GM19438 (cell line): ENCODE measurements around the gene NR2F1.

Experiments used
- ATAC-seq: cut with Tn5 transposase; IDR thresholded peaks from one replicate; pipeline ENCODE4 v1.9.1; 2021; ENCODE audit warnings: low read depth; ENCODE audit not compliant: unreplicated experiment

NR2F1 gene

DNA sequence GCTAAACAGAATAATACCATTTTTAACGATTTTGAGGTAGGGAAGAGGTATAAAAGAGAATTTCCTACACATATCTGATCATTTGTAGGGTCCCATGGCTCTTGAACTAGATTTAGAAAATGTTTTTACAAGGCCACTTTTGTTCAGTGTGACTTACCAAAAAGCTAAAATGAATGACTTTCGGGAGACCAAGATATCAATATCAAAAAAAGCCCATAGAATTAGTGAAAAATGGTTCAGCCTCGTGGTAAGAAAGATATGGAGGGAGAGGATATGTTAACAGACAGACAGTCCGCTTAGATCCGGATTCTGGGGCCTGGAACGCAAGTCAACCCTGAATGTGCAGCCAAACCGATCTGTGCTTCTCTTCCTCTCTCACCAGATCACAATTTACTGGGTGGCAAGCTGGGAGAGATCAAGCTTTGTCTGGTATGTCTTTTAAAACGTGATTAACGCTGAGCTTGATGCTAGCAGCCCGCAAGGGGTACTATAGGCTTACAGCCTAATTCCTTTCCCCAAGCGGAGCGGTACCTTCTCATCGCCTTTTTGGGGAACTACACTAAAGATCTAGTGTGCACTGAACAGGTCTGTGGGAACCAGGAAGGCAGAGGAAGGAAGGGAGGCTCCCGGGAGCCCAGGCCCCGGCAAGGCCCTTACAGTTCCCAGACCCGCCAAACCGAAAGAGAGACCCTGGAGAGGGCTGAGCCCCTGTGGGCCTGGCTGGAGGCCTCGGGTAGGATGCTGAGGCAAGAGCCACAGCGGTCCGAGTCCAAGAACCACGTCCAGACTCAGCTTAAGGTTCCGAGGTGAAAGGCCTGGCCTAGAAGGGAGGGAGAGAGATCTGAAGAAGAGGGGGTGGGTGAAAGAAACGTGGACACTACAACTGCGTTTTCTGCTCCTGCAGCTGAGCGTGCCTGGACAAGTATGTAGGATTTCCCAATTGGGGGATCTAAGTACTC lies 4.9 kb upstream of the NR2F1 start:
- ATAC-seq: no peak

DNA sequence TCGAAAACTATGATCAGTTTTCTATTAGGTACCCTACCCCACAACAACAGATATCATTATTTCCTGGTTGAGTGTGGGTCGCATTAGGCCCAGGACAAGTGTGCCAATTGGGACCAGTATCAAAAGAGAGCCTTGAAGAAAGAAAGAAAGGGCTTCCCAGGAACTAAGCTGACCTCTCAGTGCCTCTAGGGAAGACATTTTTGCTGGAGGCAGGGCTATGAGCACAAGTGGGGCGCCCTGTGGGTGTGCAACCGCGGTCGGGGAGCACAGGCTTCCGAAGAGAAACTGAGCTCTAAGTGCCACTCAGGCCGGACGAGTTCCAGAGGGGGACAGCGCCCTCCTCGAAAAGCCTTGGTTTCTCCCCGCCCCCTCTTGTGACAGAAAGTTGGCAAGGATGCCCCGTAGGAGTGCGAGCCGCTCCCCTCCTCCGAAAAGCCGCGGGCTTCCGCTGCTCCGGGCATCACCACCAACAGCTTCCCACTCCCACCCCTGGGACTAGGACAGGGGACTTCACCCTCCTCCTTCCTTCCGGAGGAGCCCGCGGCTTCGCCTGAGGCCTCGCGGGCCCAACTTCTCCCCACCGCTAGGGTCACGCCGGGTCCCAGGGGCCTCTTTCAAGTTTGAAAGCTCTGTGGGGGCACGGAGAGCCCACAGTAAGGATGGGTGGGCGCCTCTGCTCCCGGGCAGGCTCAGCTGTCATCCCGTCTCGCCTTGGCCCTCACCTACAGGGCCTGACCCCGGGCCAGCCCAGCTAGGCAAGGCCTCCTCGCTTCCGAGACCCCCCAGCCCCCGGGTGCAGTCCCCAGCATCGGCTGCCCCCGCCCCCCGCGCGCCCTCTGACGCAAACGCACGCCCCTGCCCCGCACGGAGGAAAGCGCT lies 4.0 kb upstream of the NR2F1 start:
- ATAC-seq: no peak

DNA sequence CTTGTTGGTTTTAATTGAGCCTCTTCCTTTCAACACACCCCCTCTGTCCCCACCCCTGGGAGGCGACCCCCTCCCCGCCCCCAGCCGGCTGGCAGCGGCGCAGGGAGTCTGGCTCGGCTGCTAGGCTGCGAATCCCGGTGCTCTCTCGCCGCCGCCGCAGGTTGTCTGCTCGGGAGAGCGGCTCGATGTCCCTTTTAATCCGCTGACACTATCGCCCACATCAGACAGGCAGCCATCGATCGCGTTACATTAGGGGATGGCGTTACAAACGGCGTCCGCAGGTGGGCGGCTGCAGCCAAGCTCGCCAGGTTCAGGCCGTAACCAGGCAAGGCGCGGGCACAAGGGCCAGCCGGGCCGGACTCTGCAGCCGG lies 3.3 kb upstream of the NR2F1 start:
- no peak for ATAC-seq

DNA sequence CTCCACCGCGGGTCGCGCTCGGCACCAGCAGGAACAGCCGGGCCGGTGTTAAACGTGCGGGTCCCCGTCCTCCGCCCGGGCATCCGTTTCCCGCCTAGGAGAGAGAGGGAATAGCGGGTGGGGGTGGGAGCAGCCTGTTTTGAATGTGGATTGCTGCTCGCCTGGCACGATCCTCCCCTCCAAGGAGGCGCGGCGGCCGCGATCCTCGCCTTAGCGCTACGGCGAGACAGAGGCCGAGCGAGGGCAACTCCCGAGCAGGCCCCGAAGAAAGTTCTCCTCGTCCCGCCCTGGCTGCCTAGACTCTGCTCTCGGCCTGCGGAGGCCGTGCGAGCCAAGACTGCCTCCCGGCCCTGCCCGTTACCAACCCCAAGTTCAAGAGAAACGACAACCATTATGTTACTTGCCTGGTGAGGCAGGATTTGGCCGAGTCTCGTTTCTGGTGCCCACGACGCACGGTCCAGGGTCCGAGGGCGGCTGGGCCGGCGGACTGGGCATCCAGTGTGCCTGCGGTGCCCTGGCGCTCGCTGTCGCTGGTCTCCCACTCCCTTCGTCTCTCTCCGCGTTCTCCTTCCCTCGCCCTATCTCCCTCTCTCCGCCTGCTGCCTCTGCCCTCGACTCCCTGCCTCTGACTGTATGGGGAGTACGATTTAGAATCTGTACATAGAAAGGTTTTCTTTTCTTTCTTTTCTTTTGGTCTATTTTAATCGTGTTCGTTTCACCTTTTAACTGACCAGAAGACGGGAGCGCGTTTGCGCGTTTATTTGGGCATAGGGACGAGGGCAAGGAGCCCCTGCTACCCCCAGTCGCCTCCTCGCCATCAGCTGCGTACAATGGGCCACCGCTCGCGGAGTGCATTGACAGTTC lies 2.7 kb upstream of the NR2F1 start:
- ATAC-seq: no peak

DNA sequence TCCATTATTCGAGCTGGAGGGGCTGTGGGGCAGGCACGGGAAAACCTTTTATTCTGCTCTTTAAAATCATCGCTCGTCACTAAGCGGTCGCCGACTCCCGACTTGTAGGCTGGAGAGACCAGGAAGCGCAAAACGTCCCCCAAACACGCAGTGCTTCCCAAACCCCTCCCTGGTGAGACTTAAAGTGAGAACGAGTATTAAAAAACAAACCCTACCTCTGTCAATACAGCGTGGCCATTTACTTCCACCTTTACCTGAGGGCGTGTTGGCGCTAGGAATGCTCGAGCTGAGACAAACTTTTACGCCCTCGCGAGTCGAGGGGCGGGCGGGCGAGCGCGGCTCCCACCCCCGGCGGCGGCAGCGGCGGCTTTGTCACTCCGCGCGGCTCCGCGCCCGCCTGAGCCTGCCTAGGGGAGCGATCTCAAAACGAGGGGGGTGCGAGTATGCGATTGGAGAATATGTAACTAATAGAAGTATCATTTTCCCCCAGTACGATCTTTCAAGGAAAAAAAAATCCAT lies 2.0 kb upstream of the NR2F1 start, which contains the start of gene NR2F1-AS1:
Gene NR2F1-AS1, minus strand, starts transcription at position 293 of the 519 bp plus-strand sequence.
- ATAC-seq: peak; percentile 23

DNA sequence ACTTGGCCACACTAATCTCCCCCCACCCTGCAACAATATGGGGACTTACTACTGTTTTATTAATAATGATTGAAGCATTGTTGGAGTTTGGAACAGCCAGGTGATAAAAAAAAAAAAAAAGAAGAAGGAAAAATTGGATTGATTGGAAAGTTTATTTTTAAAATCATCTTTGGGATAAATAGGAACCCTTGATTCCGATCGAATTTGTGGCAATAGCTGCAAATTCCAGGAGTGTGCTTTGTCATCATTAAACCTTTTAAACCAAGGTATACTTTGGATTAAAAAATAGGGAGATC lies 907 bp upstream of the NR2F1 start:
- ATAC-seq: no peak

DNA sequence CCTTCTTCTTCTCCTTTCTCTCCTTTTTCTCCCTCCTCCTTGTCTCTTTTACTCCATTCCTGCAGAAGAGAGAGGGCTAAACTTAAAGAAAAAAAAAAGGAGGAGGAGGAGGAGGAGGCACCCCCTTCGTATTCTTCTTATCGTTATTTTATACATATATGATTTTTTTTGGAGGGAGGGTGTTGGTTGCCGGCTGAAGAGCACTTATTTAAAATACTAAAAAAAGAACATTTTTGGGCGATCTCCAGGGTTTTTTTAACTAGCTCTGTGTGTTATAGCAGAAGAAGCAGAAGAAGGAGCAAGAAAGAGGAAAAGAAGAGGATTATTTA lies 381 bp downstream of the NR2F1 start:
- ATAC-seq: no peak

DNA sequence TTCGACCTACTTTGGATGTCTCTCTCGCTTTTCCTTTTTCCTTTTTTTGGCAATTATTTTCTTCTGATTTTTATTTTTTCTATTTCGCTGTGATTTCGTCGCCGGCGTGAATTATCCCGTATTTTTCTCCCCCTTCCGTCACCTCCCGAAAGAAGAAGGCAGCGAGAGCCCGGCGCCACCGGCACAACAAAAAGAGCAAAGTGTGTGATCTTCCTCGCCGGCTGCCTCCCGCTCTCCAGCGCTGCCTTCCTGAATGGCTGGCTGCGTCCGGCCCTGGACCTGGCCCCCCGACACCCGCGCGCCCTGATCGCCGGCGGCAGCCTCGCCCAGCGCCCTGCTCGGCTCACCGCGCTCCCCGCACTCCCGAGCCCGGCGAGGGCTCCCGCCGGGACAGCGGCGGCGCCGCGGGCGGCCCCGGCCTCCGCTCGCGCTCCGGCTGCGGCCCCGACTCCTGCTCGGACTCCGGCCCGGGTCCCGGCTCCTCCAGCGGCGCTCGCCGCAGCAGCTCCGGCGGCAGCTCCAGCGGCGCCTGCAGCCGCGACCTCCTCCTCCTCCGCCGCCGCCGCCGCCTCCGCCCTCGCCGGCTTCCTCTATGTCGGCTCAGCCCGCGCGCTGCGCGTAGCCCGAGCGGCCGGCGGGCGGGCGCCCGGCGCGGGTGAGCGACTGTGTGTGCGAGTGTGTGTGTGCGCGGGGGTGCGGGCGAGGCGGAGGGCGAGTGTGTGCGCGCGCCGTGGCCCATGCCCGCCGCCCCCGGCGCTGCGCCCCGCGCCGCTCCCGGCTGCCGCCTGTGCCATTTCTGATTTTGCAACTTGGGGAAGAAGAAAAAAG lies 960 bp downstream of the NR2F1 start:
- peak; percentile 31 for ATAC-seq

DNA sequence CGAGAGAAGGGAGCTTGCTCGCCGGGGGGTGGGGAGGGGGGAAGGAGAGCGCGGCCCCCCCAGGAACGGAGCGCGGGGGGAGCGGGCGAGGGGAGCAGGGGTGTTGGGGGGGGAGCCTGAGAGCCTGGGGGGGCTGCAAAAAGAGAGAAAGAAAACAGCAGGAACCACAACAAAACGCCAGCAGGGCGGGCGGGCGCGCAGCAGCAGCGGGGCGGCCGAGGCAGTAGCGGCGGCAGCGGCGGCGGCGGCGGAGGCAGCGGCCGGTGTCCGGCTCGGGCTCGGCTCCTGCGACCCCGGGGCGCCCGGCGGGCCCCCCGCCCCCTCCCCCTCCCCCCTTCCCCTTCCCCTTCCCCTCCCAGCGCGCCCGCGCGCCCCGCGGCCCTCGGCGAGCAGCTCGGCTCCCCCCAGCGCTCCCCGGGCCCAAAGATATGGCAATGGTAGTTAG lies 1.6 kb downstream of the NR2F1 start:
- no peak for ATAC-seq

DNA sequence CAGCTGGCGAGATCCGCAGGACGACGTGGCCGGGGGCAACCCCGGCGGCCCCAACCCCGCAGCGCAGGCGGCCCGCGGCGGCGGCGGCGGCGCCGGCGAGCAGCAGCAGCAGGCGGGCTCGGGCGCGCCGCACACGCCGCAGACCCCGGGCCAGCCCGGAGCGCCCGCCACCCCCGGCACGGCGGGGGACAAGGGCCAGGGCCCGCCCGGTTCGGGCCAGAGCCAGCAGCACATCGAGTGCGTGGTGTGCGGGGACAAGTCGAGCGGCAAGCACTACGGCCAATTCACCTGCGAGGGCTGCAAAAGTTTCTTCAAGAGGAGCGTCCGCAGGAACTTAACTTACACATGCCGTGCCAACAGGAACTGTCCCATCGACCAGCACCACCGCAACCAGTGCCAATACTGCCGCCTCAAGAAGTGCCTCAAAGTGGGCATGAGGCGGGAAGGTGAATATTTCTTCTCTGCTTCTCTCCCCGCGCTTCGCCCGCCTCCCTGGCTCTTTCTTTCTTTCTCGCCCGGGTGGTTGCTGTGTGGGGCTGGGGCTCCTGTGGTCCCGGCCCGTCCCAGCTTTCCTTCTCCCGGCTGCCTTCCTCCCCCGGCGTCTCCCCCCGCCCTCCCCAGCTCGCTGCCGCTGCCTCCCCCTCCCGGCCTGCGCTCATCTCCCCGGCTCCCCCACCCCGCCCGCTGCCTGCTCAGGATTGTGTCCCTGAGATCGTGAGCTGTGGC lies 2.2 kb downstream of the NR2F1 start:
- ATAC-seq: no peak

DNA sequence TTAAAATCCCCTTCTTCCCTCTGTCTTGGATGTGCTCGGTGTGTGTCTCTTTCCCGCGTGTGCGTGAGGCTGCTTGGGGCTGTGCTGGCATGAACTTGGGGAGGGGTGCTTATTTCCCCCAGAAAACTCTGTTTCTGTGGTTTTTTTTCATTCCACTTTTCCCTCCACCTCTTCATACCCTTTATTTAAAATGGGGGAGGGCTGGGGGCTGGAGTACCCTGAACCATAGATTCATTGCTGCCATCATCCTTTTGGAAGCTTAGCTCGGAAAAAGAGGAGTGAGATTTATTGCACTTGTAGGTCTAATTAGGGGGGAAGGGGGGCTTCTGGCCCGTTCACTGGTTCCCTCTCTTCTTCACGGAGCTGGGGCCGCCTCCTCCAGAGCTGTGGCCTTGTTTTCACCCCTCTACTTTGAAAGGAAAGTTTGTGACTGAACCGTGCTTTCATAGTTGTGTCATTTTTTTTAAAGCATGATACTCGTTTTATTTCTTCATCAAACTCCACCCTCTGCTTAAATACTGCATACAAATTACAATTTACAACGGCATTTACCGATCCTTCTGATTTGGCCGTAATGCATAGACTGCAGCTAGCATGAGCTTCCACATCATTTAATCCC lies 2.9 kb downstream of the NR2F1 start:
- no peak for ATAC-seq

DNA sequence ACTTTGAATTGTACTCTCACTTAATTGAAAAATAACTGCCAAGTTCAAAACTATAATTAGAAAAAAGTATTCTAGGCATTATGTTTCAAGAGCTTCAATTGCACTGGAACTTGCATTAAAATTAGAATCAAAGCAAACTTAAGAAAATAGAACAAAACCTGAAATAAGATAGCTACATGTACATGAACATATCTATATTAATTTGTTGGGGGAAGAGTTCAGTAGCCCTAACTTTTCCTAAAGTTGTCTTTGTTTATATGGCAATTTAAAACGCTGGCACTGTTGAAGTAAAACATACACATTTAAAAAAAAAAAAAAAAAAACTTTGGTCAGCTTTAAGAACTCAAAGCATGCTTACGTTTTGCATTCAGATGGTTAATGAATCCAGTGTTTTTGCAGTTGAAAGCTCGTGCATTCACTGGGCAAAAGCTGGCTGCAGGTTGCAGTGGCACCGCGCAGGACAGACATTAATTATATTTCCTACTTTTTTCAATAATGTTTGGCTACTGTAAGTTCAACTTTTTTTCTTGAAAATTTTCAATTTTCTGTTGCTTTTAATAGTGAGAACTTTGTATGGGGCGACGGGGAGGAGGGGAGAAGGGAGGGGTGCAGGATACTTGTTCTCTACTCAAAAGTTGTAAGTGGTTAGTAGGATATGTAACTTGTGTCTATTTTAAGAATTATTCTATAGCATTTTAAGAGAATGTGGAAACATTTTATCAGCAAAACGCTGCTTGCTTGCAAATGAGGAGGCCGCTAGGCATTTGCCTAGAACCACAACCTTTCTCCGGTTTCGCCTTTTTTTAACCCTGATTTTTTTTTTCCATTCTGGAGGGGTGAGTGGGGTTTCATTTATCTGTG lies 3.9 kb downstream of the NR2F1 start:
- no peak for ATAC-seq

DNA sequence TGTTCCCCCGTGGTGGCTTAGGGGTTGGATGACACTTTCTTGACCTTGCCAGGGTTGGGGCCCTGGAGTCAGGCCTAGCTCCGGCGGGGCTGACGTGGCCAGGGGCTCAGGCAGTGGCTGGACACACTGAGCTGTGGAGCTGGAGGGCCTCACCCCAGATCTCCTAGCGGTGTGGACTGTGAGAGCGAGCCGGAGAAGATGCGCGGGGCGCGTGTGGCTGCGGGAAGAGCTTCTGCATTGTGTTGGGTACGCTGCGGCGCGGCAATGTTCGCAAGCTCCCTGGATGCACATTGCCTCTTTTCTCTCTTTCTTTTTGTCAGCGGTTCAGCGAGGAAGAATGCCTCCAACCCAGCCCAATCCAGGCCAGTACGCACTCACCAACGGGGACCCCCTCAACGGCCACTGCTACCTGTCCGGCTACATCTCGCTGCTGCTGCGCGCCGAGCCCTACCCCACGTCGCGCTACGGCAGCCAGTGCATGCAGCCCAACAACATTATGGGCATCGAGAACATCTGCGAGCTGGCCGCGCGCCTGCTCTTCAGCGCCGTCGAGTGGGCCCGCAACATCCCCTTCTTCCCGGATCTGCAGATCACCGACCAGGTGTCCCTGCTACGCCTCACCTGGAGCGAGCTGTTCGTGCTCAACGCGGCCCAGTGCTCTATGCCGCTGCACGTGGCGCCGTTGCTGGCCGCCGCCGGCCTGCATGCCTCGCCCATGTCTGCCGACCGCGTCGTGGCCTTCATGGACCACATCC lies 4.8 kb downstream of the NR2F1 start:
- ATAC-seq: no peak

DNA sequence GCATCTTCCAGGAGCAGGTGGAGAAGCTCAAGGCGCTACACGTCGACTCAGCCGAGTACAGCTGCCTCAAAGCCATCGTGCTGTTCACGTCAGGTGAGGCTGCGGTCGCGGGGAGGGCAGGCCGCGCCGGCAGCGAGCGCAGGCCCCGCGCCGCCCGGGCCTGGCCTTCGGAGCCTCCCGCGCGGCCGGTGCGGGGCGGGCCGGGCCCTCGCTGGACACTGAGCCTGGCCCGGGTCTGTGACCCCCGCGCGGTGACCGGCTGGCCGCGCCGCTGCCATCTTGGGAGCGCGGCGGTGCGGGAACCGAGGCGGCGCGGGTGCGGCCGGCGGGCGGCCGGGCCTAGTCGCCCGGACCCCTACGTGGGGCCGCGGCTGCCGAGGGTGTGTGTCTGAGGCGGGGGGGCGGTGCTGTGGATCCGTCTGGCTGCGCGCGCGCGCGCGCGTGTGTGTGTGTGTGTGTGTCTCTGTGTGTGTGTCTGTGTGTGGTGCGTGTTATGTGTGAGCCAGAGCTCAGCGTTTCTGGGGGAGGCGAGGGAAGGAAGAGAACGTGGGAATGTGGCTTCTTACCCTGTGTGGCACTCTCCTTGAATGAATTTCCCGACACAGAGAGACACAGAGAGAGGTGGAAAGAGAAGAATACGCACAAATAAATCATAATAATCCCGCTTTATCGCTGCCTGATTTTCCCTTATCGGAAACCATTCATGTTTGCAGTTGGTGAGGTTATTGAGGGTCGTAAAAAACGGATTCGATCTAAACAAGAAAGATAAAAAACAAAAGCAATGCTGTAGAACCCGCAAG lies 5.5 kb downstream of the NR2F1 start:
- ATAC-seq: no peak

DNA sequence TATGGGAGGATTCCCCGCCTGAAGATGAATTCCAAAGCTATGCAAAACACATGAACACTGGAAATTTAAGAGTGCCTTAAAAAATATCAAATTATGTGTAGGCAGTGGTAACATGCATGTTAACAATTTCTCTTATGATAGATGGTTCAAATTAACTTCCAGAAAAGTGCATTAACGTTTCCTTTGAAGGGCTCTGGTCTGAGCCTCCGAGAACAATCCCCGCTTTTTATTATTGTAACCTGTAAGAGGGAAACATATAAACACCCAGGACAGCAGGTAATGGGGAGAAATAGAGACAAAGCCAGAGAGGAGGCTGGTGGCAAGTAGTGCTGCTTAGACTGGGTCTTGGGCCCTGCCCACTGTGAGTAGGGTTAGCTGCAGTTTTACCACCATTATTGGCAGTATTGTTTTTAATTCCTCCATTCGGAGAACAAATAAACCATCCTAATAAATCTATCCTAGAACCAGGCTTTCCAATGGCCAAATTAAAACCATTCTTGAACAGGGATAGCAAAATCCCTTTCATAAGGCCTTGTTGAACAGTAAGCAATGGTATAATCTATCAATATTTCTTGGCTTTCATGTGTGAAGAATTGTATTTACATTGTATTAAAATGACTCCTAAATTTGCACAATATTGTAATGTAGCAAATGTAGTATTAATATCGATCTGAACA lies 6.3 kb downstream of the NR2F1 start:
- no peak for ATAC-seq

DNA sequence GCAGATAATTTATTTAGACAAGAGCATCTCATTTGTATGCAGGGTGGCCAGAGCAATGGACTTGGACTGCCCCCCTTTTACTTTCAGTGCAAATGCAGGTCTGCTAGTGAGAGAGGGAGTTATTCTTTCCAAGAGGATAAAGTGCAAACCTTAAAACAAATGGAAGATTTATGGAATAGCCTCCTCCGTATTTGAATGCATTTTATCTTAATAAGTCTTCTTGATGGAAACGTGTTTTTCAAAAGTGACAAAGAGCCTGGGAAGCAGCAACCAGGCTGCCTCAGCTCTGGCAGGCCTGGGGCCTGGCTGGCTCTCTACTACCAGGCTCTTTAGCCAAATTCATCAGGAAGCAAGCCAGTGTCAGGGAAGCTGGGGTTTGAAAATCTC lies 6.8 kb downstream of the NR2F1 start:
- no peak for ATAC-seq
